NCI-H345 treated with DMSO at 0.1 percent for 48 hours (cell line): ENCODE results near the gene FARP1.

Experiments used
- DNase-seq: peaks from one replicate; lab custom pipeline; 2025; ENCODE audit not compliant: unreplicated experiment; lab: John Stamatoyannopoulos, UW

The FARP1 gene

GRCh38 chr13:98490195-98490836 is 347.4 kb downstream of the FARP1 start:
- no peak for DNase-seq

GRCh38 chr13:98490866-98491265 is 348.0 kb downstream of the FARP1 start:
- no peak for DNase-seq

DNA sequence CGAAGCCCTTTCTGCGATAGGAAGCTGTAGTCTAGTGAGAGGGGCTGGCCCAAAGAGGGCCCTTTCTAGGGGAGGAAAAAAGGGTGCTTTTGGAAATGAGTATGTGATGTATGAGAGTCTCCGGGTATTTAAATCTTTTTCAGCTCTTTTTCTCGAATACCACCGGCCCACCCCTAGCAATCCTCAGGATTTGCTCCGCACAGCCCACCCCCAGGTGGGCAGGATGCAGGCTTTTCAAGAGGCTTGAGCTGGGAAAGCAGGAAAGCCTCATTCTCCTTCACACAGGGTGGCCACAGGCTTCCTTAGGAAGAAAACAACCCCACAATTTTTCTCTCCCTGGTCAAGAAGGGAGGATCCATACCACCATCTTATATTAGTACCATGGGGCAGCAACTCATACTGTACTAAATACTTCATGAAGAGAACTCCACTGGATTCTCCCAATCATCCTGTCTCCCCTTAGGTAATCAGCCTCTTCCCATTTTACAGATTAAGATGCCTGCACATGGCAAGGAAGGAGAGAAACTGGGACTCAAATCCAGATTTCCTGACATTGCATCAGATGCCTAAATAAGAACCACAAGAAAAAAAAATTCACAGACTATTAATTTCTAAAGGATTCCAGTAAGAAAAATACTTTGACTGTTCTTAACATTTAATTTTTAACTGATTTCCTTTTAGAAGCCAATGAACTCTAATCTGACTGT is 349.6 kb downstream of the FARP1 start:
- no peak for DNase-seq

GRCh38 chr13:98493042-98493712 is 350.3 kb downstream of the FARP1 start:
- DNase-seq = no peak

DNA sequence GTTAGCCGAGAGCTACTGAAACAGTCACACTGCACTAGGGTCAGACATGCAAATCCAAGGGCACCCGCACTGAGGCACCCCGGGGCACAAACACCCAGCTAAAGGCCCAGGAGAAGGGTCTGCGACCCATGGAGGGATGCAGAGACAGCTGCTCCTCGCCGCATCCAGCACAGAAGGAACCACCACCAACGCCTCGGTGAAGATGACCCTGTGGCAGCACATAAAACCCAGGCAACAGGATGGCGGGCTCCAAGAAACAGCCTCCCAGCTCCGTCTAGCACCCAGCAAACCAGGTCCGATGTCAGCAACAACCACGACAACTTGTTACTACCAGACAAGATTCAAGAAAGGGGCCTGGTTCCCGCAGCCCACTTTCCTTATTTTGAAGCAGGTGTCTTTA is 351.9 kb downstream of the FARP1 start:
- DNase-seq = no peak

DNA sequence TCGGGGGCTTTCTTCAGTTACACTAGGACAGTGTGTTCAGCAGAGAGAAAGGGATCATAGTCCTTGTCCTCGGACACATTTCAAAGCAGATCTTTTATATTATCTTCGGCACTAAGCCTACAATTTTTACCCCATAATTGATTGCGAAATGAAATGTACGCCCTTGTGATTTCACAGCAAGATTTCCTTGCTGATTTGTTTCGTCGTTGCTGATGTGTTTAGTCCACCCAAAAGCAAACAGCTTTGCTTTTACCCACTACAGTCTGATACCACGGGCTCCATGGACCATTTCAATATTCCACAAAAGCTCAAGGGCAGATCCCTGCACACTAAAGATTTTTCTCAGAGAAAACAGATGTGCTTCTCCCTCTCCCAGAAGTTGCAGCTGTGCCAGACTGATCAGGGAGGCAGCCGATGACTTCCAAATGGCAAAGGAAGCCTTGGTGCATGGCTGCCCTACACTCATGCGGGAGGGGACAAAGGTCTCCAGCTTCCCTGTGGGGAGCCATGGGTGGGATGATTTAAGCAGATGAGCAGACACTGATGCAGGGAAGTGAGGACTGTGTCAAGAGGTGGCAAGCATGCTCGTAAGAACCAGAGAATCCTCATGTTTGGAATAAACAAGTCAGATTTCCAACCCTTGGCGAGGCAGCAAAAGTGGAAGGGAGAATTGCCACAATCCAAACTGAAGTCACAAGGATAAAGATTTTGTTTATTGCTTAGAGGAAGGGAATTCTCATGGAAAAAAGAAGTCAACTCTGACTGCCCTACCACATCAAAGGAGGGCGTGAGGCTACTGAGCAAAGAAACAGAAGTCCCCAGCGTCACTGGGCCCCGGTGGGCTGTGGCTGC is 353.0 kb downstream of the FARP1 start:
- no peak for DNase-seq

DNA sequence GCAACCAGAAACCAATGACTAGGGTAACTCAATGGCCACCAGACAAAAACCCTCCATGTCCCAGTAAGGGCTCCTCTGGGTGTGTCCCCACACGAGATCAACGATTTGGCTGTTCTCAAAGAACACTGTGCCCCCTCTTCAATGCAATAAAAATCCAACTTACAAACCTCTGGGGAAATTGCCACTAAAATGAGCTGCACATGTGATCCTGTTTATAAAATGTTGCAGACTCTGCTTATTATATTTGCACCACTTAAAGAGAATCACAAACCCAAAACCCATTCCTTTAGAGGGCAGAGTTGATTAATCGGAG is 353.5 kb downstream of the FARP1 start:
- no peak for DNase-seq

DNA sequence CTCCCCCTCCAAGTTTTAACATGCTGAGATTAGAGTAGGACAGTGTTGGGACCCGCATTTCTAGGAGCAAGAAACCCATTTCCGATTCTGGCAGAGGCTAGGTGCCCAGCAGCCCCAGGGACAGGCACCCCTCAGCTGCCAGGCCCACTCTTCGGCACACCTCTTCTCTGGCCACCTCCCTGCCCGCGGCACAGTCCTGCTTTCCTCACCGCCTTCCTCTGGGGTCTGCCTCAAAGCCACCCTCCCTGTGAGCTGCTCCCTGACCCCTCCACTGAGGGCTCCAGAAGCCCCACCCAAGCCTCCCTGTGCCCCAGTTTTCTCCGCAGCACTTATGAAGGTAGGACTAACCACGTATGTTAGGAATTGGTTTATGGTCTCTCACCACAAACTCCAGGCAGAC is 354.1 kb downstream of the FARP1 start:
- no peak for DNase-seq

DNA sequence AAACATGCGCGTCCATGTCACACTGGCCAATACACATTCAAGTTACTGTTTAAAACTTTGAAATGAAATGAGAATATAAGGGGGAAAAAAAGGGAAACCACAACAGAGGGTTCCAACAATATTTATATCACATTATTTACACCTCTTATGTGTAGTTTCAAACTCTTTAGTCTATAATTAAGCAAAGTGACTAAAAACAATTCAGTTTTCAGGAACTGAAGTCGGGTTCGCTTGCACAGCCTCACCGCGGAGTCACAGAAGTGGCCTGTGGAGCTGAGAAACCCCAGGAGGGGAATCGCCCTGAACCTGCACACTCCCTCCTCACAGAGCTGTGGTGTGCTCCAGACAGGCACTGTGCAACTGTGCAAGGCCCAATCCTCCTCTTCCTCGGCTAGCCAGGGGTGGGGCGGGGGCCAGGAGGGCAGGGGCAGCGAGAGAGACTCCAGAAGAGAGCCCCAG is 358.1 kb downstream of the FARP1 start:
- no peak for DNase-seq

DNA sequence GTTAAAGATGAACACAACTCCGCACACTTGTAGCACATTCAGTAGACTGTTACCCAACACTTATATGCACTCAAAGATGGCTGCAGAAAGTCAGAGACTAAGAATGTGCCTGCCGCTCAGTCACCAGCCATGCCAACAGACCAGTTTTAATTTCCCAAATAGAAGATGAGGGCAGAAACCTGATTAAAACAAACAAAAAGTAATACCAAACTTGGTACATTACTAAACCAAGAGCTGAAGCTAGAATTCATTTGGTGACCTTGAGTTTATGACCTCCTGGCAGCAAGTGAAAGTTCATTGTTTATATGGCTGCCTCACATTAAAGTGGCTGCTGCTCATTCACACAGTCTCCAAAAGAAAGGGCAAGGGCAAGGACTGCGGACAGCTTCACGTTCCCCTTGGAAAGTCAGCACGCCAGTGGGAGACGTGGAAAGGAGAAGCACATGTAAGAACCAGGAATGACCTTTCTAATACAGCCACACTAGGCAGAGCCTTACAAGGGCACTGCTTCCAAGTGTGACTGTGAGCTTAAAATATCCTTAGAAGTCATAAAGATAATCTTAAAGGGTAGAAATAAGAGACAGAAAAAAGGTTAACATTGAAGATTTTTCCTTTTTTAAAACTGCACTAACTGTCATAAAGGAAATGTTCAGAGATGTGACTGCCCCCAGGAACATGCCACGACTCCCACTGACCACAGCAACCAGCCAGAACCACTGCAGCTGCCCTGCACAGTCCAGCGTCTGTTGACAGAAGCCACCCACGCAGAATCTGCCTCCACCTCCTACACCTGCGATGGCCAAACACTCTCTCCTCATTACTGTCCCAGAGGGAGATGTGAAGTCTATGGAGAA is 360.5 kb downstream of the FARP1 start:
- no peak for DNase-seq

DNA sequence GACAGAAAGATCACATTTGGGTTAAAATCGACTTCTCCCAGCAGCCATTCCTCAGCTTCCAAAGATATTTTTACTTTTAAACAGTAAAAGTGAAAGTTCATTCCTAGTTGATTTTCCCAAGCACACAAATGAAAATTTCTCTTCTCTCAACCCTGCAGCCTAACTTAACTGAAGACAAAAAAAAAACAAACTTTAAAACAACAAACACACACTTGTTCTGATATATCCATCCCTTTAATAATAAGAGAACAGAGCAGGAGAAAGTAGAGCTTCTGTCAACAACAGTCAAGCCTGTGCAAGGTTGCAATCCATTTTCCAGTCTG is 361.1 kb downstream of the FARP1 start:
- no peak for DNase-seq

DNA sequence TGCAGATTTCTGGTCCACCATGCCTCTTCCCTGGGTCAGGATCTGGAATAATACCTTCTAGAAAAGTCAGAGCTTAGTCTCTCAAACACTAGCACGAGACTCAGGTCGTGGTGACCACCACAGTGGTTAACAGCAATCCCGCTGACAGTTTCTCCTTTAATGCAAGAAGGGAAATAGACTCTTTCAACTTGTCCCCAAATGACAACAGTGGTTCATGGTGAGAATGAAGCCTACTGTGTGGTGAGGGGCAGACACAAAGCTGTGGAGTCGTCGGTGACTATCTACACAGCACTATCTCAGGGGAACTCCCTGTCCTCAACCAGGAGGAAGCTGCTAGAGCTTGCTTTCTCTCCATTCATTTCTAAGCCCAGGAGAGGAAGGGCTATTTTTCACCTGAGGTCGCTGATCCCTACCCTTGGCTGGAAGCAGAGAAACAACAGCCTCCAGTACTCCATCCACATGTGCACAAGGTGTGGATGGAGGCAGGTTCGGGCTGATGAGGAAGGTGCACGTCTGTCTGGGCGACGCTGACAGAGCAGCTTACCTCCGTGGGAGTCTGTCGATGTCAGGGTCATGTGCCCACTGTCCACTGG is 361.6 kb downstream of the FARP1 start:
- no peak for DNase-seq
